Ovary (tissue), 3 donors: ENCODE data around the gene DENND1A.

ENCODE experiments used
- CTCF ChIP-seq, 3 donors: fragments of 450-650 bp in 2 of 3; fragments of 200-600 bp in 1 of 3; IDR thresholded peaks; one replicate each; pipeline versions ENCODE4 v1.5.1 to v1.8.0; 2016 to 2022; ENCODE audit warnings: antibody characterized with exemption in 3 of 3, mild to moderate bottlenecking in 1 of 3
- EP300 ChIP-seq: sonication (generic); formaldehyde crosslinking; IDR thresholded peaks from one replicate; pipeline ENCODE4 v1.6.1; 2017; ENCODE audit warnings: antibody characterized with exemption
- POLR2A ChIP-seq: fragments of 450-650 bp; IDR thresholded peaks from one replicate; pipeline ENCODE4 v1.6.1; 2017; ENCODE audit warnings: antibody characterized with exemption, mild to moderate bottlenecking, moderate library complexity
- donor health status: DM: no; HTN: no; CAD: no.

DNA sequence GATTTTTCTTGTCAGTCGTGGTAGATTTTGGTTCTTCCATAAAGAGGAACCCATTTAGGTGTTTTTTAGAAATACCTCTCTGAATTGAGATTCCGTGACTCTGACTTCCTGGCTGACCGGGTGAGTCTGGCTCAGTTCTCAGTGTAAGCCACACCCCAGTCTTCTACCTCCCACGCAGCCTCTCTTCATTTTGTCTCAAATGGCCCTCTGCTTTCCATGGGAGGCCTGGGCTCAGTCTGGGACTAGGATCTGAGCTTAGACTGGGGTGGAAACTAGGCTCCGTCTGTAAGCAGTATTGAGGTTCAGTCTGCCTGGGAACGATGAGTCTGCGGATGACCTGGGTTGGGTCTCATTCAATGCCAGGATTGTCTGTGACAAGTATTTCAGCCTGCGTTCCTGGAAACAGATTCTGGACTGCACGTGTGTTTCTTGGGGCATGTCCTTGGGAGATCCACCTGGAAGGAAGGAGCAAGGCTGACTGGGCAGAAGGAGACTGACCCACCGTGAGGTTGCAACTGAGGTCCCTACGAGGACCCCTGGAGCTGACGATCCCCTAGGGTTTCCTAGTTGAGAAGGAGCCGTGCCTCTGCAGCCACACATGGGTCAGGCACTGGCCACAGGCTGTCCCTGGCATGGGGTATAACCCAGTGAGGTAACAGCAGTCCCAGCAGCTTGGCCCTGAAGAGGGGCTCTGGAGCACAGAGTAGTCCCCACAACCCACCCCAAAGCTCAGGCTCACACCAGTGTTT, 586.3 kb downstream of the DENND1A start:
- no peak for TF ChIP-seq CTCF (IDR thresholded peaks at IDR 0.05)
- no peak for TF ChIP-seq EP300
- no peak for TF ChIP-seq POLR2A
